AG09319 (cell line): Measurements from ENCODE around the gene DUSP21.
"Not testable (repeated sequence)": the region's sequence is repeated elsewhere in the genome, so short reads cannot be mapped to it uniquely, and the experiment has no call there.

Experiments
- DNase-seq: peaks from one replicate; pipeline ENCODE4 v3.0.0-alpha.2; 2010; ENCODE audit warnings: low read depth; ENCODE audit errors: extremely low read depth
- TF ChIP-seq, protein P1 (sequence below): IDR thresholded peaks from 2 replicates; pipeline ENCODE4 v1.5.1; 2011; ENCODE audit warnings: low read depth, mild to moderate bottlenecking, inconsistent platforms, low read length, moderate library complexity

DUSP21 gene

DNA sequence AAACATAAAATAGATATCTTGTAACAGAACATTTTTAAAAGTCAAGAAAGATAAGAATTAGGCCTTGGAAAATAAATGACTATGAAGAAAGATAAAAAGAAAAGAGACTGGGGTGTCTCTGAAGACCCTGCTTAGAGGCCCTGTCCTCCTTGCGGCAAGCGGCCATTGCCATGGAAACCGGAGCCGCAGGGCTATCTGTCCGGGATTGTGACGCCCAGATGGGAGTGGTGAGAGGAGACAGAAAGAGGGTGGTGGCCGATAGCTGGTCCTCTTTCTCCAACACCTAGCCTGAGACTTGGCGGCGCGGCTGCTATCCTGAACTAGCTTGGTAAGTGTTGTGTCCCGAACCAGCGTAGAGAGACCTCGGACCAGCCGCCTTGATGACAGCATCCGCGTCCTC, at the start of gene DUSP21:
Gene DUSP21, plus strand, starts transcription at position 269 of the 400 bp plus-strand sequence. Its CDS starts 112 bp downstream, at position 381.
- TF ChIP-seq, protein P1, sequence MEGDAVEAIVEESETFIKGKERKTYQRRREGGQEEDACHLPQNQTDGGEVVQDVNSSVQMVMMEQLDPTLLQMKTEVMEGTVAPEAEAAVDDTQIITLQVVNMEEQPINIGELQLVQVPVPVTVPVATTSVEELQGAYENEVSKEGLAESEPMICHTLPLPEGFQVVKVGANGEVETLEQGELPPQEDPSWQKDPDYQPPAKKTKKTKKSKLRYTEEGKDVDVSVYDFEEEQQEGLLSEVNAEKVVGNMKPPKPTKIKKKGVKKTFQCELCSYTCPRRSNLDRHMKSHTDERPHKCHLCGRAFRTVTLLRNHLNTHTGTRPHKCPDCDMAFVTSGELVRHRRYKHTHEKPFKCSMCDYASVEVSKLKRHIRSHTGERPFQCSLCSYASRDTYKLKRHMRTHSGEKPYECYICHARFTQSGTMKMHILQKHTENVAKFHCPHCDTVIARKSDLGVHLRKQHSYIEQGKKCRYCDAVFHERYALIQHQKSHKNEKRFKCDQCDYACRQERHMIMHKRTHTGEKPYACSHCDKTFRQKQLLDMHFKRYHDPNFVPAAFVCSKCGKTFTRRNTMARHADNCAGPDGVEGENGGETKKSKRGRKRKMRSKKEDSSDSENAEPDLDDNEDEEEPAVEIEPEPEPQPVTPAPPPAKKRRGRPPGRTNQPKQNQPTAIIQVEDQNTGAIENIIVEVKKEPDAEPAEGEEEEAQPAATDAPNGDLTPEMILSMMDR = no peak
- no peak for DNase-seq

DNA sequence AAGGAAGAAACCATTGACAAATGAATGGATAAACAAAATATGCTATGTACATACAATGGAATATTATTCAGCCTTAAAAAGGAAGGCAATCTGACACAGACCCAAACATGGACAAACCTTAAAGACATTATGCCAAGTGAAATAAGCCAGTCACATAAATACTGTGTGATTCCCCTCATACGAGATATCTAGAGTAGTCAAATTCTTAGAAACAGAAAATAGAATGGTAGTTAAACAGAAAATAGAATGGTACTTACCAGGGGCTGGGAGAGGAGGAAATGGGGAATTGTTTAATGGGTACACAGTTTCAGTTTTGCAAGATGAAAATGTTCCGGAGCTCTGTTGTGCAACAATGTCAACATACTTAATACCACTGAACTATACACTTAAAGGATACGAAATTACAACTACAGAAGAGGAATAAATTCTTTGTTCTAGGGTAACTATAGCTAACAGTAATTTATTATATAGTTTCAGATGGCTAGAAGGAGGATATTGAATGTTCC, 47.8 kb upstream of the DUSP21 start:
- TF ChIP-seq, protein P1 = no peak
- DNase-seq = no peak

DNA sequence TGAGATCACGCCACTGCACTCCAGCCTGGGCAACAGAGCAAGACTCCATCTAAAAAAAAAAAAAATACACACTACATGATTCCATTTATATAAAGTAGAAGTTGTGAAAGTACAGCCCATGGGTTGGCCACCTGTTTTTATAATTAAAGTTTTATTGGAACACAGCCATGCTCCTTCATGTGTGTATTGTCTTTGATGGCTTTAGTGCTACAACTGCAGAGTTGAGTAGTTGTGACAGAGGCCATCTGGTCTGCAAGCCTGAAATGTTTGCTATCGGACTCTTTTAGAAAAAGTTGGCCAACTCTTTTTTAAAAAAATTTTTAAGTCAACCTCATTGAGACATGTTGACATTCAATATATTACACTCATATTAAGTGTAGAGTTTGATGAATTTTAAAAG, 41.2 kb upstream of the DUSP21 start:
- TF ChIP-seq, protein P1 = no peak
- no peak for DNase-seq

DNA sequence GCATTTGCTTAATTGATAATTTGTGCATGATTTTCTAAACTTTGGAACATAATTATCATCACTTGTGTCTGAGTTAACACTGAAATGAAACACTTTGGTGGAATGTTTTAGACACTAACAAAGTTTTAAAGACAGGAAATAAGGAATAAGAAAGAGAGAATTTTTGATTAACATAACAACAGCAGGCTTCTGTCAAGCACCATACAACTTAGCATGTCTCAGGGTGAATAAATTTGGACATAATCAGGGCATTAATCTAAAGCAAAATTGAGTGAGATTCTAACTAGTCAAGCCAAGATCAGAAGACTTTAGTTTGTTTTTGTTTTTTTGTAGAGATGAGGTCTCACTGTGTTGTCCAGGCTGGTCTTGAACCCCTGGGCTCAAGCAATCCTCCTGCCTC, 28.1 kb upstream of the DUSP21 start:
- no peak for DNase-seq
- TF ChIP-seq, protein P1 = no peak

DNA sequence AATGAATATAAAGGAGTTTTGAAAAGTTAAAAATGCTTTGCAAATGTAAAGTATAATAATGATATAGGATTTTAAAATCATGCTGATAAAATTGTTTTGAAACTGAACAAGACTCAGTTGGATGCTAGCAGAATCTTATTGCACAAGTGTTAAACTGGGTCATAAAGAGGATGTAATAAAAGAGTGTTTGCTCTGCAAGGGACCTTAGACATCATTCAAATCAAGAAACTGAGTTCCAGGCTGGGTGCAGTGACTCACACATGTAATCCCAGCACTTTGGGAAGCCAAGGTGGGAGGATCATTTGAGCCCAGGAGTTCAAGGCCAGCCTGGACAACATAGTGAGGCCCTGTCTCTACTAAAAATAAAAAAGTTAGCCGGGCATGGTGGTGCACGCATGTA, 27.5 kb upstream of the DUSP21 start:
- no peak for DNase-seq
- TF ChIP-seq, protein P1 = no peak

DNA sequence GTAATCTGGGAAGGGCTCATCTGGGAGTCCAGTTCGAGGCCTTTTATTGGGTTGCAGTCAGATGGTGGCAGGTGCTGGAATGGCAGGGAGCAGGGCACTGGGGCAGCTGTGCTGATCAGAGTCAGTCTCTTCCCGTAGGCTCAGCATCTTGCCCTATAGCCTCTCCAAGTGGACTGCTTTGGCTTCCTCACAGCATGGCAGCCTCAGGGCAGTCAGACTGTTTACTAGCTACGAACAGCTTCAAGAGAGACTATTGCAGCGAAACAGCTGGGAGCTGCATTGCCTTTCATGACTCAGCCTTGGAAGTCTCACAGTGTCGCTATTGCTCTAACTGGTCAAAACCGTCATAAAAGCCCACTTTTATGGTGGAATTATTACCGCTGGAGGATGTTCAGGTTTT, 26.8 kb upstream of the DUSP21 start:
- TF ChIP-seq, protein P1 = no peak
- DNase-seq = no peak

DNA sequence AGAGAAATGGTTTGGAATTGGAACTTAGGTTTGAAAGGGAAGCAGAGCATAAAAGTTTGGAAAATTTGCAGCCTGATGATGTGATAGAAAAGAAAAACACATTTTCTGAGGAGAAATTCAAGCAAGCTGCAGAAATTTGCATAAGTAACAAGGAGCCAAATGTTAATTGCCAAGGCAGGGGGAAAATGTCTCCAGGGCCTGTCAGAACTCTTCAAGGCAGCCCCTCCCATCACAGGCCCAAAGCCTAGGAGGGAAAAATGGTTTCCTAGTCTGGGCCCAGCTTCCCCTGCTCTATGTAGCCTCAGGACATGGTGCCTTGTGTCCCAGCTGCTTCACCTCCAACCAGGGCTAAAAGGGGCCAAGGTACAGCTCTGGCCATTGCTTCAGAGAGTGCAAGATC, 21.2 kb upstream of the DUSP21 start:
- TF ChIP-seq, protein P1 = no peak

DNA sequence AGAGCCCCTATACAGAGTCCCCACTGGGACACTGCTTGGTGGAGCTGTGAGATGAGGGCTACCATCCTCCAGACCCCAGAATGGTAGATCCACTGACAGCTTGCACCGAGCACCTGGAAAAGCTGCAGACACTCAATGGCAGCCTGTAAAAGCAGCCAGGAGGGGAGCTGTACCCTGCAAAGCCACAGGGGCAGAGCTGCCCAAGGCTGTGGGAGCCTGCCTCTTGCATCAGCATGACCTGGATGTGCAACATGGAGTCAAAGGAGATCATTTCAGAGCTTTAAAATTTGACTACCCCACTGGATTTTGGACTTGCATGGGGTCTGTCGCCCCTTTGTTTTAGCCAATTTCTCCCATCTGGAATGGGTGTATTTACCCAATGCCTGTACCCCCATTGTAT, 20.6 kb upstream of the DUSP21 start:
- DNase-seq = not testable (repeated sequence)

More for the DNA sequence above, 21.2 kb upstream of the DUSP21 start:
- DNase-seq = no peak
